Measurements from ENCODE around the gene TMEM138.

GRCh38 chr11:61341706-61342105, 20.5 kb upstream of the TMEM138 start:
- TF ChIP-seq GATA2 (IDR thresholded peaks at IDR 0.05; ENCODE audit: low read depth, low read length): no peak
- no peak for TF ChIP-seq GATA3 (IDR thresholded peaks at IDR 0.05; ENCODE audit: low read depth, low read length)

Data from SH-SY5Y (cell line).